C4-2B (cell line): ENCODE measurements around the gene ZNF581.

Experiments used
- H3K27ac ChIP-seq: fragments of 450-650 bp; 2 replicates; pipeline ENCODE4 v1.5.1; 2017
- ZFX ChIP-seq: fragments of 450-650 bp; IDR thresholded peaks from 2 replicates; pipeline ENCODE4 v1.6.1; 2017
- TF ChIP-seq, protein P1 (sequence below): fragments of 450-650 bp; conservative IDR thresholded peaks from 2 replicates; pipeline ENCODE4 v1.5.1; 2017; ENCODE audit warnings: mild to moderate bottlenecking

ZNF581 gene

GRCh38 chr19:55666343-55667005 lies 23.0 kb downstream of the ZNF581 start:
- no peak overlapping the region for H3K27ac ChIP-seq
- TF ChIP-seq, protein P1, sequence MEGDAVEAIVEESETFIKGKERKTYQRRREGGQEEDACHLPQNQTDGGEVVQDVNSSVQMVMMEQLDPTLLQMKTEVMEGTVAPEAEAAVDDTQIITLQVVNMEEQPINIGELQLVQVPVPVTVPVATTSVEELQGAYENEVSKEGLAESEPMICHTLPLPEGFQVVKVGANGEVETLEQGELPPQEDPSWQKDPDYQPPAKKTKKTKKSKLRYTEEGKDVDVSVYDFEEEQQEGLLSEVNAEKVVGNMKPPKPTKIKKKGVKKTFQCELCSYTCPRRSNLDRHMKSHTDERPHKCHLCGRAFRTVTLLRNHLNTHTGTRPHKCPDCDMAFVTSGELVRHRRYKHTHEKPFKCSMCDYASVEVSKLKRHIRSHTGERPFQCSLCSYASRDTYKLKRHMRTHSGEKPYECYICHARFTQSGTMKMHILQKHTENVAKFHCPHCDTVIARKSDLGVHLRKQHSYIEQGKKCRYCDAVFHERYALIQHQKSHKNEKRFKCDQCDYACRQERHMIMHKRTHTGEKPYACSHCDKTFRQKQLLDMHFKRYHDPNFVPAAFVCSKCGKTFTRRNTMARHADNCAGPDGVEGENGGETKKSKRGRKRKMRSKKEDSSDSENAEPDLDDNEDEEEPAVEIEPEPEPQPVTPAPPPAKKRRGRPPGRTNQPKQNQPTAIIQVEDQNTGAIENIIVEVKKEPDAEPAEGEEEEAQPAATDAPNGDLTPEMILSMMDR = no peak
- no peak for TF ChIP-seq ZFX

GRCh38 chr19:55667006-55667381 lies 23.5 kb downstream of the ZNF581 start:
- no peak overlapping the region for H3K27ac ChIP-seq
- no peak for TF ChIP-seq ZFX
- TF ChIP-seq, protein P1 = no peak

DNA sequence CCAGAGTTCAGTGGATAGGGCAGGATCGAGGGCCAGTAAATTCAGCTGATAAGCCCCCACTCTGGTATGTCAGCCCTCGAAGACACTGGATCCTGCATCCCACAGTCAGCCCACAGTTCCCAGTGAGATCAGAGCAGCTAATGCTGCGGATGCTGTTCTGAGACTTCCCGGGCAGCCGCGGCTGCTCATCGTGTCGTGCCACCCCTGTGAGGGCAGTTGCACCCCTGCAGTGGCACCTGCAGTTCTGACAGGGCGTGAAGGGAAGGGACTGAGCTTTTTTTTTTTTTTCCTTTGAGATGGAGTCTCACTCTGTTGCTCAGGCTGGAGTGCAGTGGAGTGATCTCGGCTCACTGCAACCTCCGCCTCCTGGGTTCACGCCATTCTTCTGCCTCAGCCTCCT lies 24.1 kb downstream of the ZNF581 start:
- no peak for TF ChIP-seq ZFX
- TF ChIP-seq, protein P1 = no peak
- no peak overlapping the region for H3K27ac ChIP-seq

DNA sequence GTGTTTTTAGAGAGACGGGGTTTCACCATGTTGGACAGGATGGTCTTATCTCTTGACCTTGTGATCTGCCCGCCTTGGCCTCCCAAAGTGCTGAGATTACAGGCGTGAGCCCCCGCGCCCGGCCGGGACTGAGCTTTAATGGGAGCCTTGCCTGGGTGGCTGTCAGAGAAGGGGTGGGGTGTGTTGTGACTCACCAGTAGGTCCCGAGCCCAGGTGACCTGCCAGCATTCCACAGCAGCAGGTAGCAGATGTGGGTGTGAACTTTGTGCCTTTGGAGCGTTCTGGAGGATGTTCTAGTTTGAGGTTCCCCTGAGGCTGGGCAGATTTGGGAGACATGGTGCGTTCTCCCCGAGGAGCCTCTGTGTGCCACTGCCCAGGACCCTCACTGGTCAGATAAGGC lies 24.5 kb downstream of the ZNF581 start:
- H3K27ac ChIP-seq = no peak overlapping the region
- TF ChIP-seq, protein P1 = no peak
- no peak for TF ChIP-seq ZFX

GRCh38 chr19:55668603-55669348 lies 25.3 kb downstream of the ZNF581 start:
- H3K27ac ChIP-seq = no peak overlapping the region
- no peak for TF ChIP-seq ZFX
- TF ChIP-seq, protein P1 = no peak

- no peak for TF ChIP-seq ZFX
- H3K27ac ChIP-seq = no peak overlapping the region
Measured at GRCh38 chr19:55669418-55670279, 26.2 kb downstream of the ZNF581 start.

- no peak for TF ChIP-seq ZFX
- TF ChIP-seq, protein P1 = no peak
- no peak overlapping the region for H3K27ac ChIP-seq
Measured at GRCh38 chr19:55670280-55671053, 27.0 kb downstream of the ZNF581 start.
